A673 (cell line): ENCODE data around the gene LGALS7B.

Experiments
- CTCF ChIP-seq: fragments of 300-800, 200-600 bp; sonication (generic); conservative IDR thresholded peaks from 2 replicates; pipeline ENCODE4 v1.5.1; 2017; ENCODE audit warnings: low read depth, mild to moderate bottlenecking, antibody characterized with exemption, low read length, moderate library complexity, mixed read lengths
- EZH2 ChIP-seq: fragments of 200-600 bp; sonication (generic); IDR thresholded peaks from 2 replicates; pipeline ENCODE4 v1.6.1; 2017; ENCODE audit warnings: borderline replicate concordance, low read depth, mild to moderate bottlenecking, mixed read lengths, antibody characterized with exemption, low read length; ENCODE audit not compliant: poor library complexity, severe bottlenecking

- TF ChIP-seq CTCF (no peak), EZH2 (no peak)
These were observed 45.6 kb downstream of the LGALS7B start for GRCh38 chr19:38834590-38834989.
